GM12865 (cell line): Measurements from ENCODE around the gene IQCM.
"Not testable (repeated sequence)": the region's sequence is repeated elsewhere in the genome, so short reads cannot be mapped to it uniquely, and the experiment has no call there.

Experiments used
- DNase-seq: peaks from one replicate; pipeline ENCODE4 v3.0.0; 2010; ENCODE audit warnings: low read depth
- H3K4me3 ChIP-seq: 2 replicates; pipeline ENCODE4 v1.5.1; 2011; ENCODE audit warnings: mild to moderate bottlenecking, low read depth, low read length, control low read depth
- CTCF ChIP-seq: IDR thresholded peaks from 2 replicates; pipeline ENCODE4 v1.5.1; 2011; ENCODE audit warnings: low read length, control low read depth, low read depth, inconsistent platforms; ENCODE audit not compliant: insufficient read depth; ENCODE audit errors: missing control alignments

The IQCM gene

GRCh38 chr4:149486861-149487260 is 328.8 kb downstream of the IQCM start:
- H3K4me3 ChIP-seq: no peak overlapping the region
- TF ChIP-seq CTCF: no peak
- no peak for DNase-seq

DNA sequence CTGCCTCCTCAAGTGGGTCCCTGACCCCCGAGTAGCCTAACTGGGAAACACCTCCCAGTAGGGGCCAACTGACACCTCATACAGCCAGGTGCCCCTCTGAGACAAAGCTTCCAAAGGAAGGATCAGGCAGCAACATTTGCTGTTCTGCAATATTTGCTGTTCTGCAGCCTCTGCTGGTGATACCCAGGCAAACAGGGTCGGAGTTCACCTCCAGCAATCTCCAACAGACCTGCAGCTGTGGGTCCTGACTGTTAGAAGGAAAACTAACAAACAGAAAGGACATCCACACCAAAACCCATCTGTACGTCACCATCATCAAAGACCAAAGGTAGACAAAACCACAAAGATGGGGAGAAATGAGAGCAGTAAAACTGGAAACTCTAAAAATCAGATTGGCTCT is 347.0 kb downstream of the IQCM start:
- H3K4me3 ChIP-seq, DNase-seq: not testable (repeated sequence)

DNA sequence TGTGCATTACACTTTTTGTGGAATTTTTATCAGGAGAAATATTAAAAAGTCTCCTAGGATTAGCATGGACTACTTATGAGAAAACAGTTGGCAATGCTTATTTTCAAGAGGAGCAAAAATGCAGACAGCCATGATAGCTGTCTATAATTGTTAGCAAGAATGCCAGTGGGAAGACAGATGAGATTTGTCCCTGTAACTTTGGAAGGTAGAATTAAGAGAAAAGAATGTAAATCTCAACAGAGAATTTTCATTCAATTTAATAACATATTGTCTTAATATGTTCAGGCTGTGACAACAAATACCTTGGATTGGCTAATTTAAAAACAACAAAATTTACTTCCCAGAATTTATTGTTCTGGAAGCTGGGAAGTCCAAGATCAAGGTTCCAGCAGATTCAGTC is 349.2 kb downstream of the IQCM start:
- TF ChIP-seq CTCF: no peak
- no peak for DNase-seq
- no peak overlapping the region for H3K4me3 ChIP-seq

GRCh38 chr4:149465955-149466354 is 349.7 kb downstream of the IQCM start:
- H3K4me3 ChIP-seq: no peak overlapping the region
- TF ChIP-seq CTCF: no peak
- DNase-seq: no peak

GRCh38 chr4:149443537-149443936 is 372.1 kb downstream of the IQCM start:
- no peak for TF ChIP-seq CTCF
- H3K4me3 ChIP-seq: no peak overlapping the region
- no peak for DNase-seq

GRCh38 chr4:149441338-149441737 is 374.3 kb downstream of the IQCM start:
- DNase-seq: no peak
- no peak overlapping the region for H3K4me3 ChIP-seq
- no peak for TF ChIP-seq CTCF

DNA sequence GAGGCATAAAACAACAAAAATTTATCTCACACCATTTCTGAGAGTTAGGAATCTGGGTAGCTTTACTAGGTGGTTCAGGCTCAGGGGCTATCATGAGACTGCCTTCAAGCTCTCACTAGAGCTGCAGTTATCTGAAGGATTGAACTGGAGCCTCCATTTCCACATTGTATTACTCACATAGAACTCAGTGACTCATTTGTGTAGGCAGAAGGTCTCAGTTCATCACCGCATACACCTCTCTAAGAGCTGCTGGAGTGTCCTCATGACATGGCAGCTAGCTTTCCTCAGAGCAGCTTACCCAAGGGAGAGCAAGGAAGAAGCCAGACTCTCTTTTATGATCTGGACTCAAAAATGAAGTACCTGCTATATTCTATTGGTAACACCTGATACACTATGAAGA is 389.2 kb downstream of the IQCM start:
- no peak for TF ChIP-seq CTCF
- no peak for DNase-seq
- no peak overlapping the region for H3K4me3 ChIP-seq

GRCh38 chr4:149409555-149409962 is 406.1 kb downstream of the IQCM start:
- no peak for TF ChIP-seq CTCF
- DNase-seq: no peak
- no peak overlapping the region for H3K4me3 ChIP-seq
